GM19455 (cell line): ENCODE results near the gene PIP4K2B.

Experiments
- ATAC-seq: cut with Tn5 transposase; IDR thresholded peaks from one replicate; pipeline ENCODE4 v1.9.1; 2021; ENCODE audit not compliant: unreplicated experiment

The PIP4K2B gene

GRCh38 chr17:38746004-38746848 is 53.1 kb downstream of the PIP4K2B start:
- ATAC-seq: no peak

GRCh38 chr17:38745545-38745944 is 53.8 kb downstream of the PIP4K2B start:
- no peak for ATAC-seq

GRCh38 chr17:38743556-38744171 is 55.7 kb downstream of the PIP4K2B start:
- no peak for ATAC-seq

GRCh38 chr17:38742411-38743308 is 56.7 kb downstream of the PIP4K2B start:
- no peak for ATAC-seq

GRCh38 chr17:38741921-38742410 is 57.4 kb downstream of the PIP4K2B start:
- no peak for ATAC-seq

- ATAC-seq: no peak
These were observed 57.9 kb downstream of the PIP4K2B start for GRCh38 chr17:38741461-38741860.

- ATAC-seq: no peak
These were observed 58.5 kb downstream of the PIP4K2B start for GRCh38 chr17:38740806-38741205.

- no peak for ATAC-seq
These were observed 59.3 kb downstream of the PIP4K2B start for GRCh38 chr17:38740044-38740443.

- ATAC-seq: no peak
These were observed 60.1 kb downstream of the PIP4K2B start for GRCh38 chr17:38739305-38739704.

GRCh38 chr17:38738686-38739085 is 60.7 kb downstream of the PIP4K2B start:
- no peak for ATAC-seq

GRCh38 chr17:38738007-38738662 is 61.2 kb downstream of the PIP4K2B start:
- no peak for ATAC-seq

- no peak for ATAC-seq
These were observed 64.0 kb downstream of the PIP4K2B start for GRCh38 chr17:38735161-38735997.

- no peak for ATAC-seq
These were observed 65.1 kb downstream of the PIP4K2B start for GRCh38 chr17:38733982-38734973.

GRCh38 chr17:38733282-38733981 is 65.9 kb downstream of the PIP4K2B start:
- no peak for ATAC-seq

- ATAC-seq: no peak
These were observed 66.7 kb downstream of the PIP4K2B start for GRCh38 chr17:38732376-38733281.

GRCh38 chr17:38731526-38732294 is 67.6 kb downstream of the PIP4K2B start:
- no peak for ATAC-seq
